Endothelial cell (in vitro differentiated cells): ENCODE results near the gene EML4. TPM values are rescaled to one million over a fixed set of nuclear protein-coding genes. Genes with fewer than 3 reads are reported as not detected.

Experiments used
- DNase-seq: peaks from one replicate; pipeline ENCODE4 v3.0.0; 2021; ENCODE audit warnings: low spot score
- H3K27ac Mint-ChIP-seq: one replicate; pipeline ENCODE4 v1.8.0; 2021; ENCODE audit warnings: mixed read lengths, inconsistent platforms; ENCODE audit not compliant: unreplicated experiment
- H3K27me3 Mint-ChIP-seq: one replicate; pipeline ENCODE4 v1.8.0; 2021; ENCODE audit warnings: mild to moderate bottlenecking, moderate library complexity, mixed read lengths, inconsistent platforms; ENCODE audit not compliant: unreplicated experiment
- H3K36me3 Mint-ChIP-seq: one replicate; pipeline ENCODE4 v1.8.0; 2021; ENCODE audit warnings: mild to moderate bottlenecking, low read depth, mixed read lengths, inconsistent platforms; ENCODE audit not compliant: unreplicated experiment
- H3K4me1 Mint-ChIP-seq: one replicate; pipeline ENCODE4 v1.8.0; 2021; ENCODE audit warnings: mild to moderate bottlenecking, mixed read lengths, inconsistent platforms; ENCODE audit not compliant: unreplicated experiment
- H3K4me3 Mint-ChIP-seq: one replicate; pipeline ENCODE4 v1.8.0; 2021; ENCODE audit warnings: mild to moderate bottlenecking, mixed read lengths, inconsistent platforms; ENCODE audit not compliant: unreplicated experiment
- H3K9me3 Mint-ChIP-seq: one replicate; pipeline ENCODE4 v1.8.0; 2021; ENCODE audit warnings: mixed read lengths, inconsistent platforms; ENCODE audit not compliant: unreplicated experiment
- total RNA-seq: library from RNA; stranded (reverse); fragmentation: NEBNext Ultra II Directional; extraction: Animal tissue kit (Norgen Biotek cat#: 25700); gene quantifications from one replicate; pipeline ENCODE4 v1.2.1, GENCODE V29; 2021; ENCODE audit not compliant: unreplicated experiment
- TF ChIP-seq, protein P1 (sequence below): fragments of 200-600 bp; sonication (generic); IDR thresholded peaks from one replicate; pipeline ENCODE4 v1.5.0; 2021; ENCODE audit warnings: antibody characterized with exemption; ENCODE audit not compliant: unreplicated experiment

The EML4 gene
- total RNA-seq, 1 donor from 2014 or later: 49.7 TPM

DNA sequence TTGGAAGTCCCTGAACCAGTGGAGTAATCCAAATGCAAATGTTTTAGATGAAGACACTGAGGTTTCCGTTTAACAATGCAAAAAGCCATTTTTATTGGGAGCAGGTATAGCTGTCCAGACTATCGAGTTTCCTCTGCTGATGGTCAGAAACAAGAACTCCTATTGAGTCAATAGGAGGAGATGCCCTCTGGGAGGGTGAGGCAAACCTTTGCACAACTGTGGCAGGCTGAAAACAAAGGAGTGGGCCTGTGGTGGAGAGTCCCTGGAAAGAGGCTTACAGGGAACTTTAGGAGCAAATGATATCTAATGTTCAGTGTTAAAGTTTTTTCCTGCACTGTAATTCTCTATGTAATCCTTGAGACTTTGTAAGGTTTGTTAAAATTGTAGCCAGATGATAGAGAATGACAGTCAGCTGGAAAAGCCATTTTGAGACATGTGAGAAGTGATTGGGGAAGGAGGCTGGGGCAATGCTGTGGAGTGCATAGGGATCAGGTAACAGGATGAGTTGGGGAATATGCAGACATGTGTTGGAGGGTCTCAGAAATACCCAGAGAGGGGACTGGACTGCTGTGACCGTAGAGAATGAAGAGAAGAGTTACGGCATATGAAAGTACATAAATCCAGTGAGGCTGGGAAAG is 15.1 kb upstream of the EML4 start:
- H3K36me3 Mint-ChIP-seq: no peaks in the 10 kb centered on the region
- no peaks in the 10 kb centered on the region for H3K9me3 Mint-ChIP-seq
- no peak overlapping the region for H3K4me3 Mint-ChIP-seq
- no peaks in the 10 kb centered on the region for H3K27me3 Mint-ChIP-seq
- H3K4me1 Mint-ChIP-seq: no peaks in the 10 kb centered on the region
- no peak overlapping the region for H3K27ac Mint-ChIP-seq
- TF ChIP-seq, protein P1, sequence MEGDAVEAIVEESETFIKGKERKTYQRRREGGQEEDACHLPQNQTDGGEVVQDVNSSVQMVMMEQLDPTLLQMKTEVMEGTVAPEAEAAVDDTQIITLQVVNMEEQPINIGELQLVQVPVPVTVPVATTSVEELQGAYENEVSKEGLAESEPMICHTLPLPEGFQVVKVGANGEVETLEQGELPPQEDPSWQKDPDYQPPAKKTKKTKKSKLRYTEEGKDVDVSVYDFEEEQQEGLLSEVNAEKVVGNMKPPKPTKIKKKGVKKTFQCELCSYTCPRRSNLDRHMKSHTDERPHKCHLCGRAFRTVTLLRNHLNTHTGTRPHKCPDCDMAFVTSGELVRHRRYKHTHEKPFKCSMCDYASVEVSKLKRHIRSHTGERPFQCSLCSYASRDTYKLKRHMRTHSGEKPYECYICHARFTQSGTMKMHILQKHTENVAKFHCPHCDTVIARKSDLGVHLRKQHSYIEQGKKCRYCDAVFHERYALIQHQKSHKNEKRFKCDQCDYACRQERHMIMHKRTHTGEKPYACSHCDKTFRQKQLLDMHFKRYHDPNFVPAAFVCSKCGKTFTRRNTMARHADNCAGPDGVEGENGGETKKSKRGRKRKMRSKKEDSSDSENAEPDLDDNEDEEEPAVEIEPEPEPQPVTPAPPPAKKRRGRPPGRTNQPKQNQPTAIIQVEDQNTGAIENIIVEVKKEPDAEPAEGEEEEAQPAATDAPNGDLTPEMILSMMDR: no peak
- no peak for DNase-seq

DNA sequence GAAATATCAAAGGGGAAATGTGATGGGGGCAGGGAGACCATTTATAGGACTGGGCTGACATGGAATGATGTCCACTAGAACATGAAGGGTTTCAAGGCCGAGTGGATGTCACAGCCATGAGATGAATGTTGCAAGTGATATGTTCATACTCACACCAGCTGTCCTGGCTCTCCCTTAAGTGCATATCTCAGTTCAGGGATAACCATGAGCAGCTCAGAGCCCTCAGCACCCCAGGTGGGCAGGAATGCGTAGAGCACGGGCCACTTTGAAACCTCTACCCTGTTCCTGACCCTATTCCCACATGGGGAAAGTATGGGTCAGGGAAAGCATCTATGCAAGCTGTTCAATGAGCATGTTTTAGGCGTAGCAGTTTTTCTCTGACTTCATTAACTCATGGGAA is 12.4 kb upstream of the EML4 start:
- H3K9me3 Mint-ChIP-seq: no peaks in the 10 kb centered on the region
- TF ChIP-seq, protein P1: no peak
- H3K4me1 Mint-ChIP-seq: no peaks in the 10 kb centered on the region
- H3K36me3 Mint-ChIP-seq: no peaks in the 10 kb centered on the region
- no peak overlapping the region for H3K27ac Mint-ChIP-seq
- H3K4me3 Mint-ChIP-seq: no peak overlapping the region
- no peaks in the 10 kb centered on the region for H3K27me3 Mint-ChIP-seq
- DNase-seq: no peak

DNA sequence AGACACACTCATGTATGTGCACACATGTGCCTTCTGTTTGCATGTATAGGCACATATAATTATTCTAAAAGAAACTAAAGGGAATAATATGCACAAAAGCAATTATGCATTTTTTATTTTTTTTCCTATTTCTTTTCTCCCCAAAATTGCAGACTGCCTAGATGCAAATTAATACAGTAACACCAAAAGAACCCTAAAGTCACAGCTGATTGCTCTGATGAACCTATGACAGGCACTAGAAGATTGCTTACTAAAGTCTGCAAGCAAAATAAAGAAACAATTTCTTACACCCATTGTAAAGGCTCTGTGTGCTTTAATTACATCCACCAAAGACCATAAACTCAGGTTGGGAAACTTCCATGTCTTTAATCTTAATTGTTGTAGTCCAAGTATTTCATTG is 7.7 kb upstream of the EML4 start:
- no peaks in the 10 kb centered on the region for H3K4me1 Mint-ChIP-seq
- H3K27ac Mint-ChIP-seq: no peak overlapping the region
- DNase-seq: no peak
- H3K4me3 Mint-ChIP-seq: no peak overlapping the region
- no peaks in the 10 kb centered on the region for H3K27me3 Mint-ChIP-seq
- TF ChIP-seq, protein P1: no peak
- H3K9me3 Mint-ChIP-seq: no peaks in the 10 kb centered on the region
- no peaks in the 10 kb centered on the region for H3K36me3 Mint-ChIP-seq

DNA sequence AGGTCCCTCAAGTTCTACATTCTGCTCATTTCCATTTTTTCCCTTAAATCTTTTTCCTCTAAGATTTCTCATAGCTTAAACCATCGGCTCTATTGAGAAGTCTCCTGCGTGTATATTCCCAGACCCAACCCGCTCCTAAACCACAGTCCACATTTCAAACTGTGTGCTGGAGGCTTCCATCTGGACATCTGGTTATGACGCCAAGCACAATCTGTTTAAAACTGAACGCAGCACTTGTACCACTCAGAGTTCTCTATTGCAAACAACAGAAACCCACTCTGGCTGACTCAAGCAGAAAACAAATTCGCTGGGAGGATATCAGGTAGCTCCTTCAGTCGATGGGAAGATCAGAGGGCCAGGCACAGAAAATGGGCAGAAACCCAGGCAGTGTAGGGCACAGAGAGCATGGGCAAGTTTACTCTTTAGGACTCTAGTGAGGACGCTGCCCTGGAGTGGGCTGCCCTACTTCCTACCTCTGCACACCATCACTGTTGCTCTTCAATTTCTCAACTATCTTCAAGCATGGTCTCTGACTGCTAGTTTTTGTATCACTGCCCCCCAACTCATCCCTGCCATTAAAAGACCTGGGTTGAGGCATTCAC is 5.6 kb upstream of the EML4 start:
- H3K36me3 Mint-ChIP-seq: no peaks in the 10 kb centered on the region
- no peaks in the 10 kb centered on the region for H3K27me3 Mint-ChIP-seq
- no peak overlapping the region for H3K27ac Mint-ChIP-seq
- no peaks in the 10 kb centered on the region for H3K9me3 Mint-ChIP-seq
- H3K4me3 Mint-ChIP-seq: no peak overlapping the region
- H3K4me1 Mint-ChIP-seq: no peaks in the 10 kb centered on the region
- TF ChIP-seq, protein P1: no peak
- no peak for DNase-seq

DNA sequence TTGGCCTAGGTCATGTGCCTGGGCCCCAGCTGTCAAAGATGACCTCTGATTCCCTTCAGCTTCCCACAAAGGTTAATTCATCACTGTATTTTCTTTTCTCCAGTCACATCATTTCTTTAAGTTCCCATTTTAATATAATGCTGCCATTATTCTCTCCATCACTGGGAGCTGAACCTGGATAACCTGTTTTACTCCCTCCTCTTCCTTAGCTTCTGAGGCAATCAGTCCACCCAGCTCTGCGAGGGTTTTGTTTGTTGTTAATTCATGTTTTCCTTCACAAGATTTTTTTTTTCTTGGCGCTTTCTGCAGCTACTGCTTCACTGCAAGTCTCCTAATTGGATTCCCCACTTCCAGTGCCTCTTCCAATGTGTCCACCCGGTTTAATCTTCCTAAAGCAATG is 5.1 kb upstream of the EML4 start:
- TF ChIP-seq, protein P1: no peak
- DNase-seq: no peak
- Mint-ChIP-seq H3K36me3 (no peaks in the 10 kb centered on the region), H3K27ac (no peak overlapping the region), H3K9me3 (no peaks in the 10 kb centered on the region), H3K27me3 (no peaks in the 10 kb centered on the region), H3K4me1 (no peaks in the 10 kb centered on the region), H3K4me3 (no peak overlapping the region)
